ENCODE data around the gene SLC25A33.

The SLC25A33 gene

GRCh38 chr1:9589144-9589718 lies 50.0 kb downstream of the SLC25A33 start:
- H3K27me3 Mint-ChIP-seq = no peaks in the 10 kb centered on the region
- peaks cover 6% of the 10 kb centered on the region for H3K36me3 Mint-ChIP-seq (ENCODE audit: low read depth)
- H3K4me1 Mint-ChIP-seq (ENCODE audit: low read depth) = peaks cover 38% of the 10 kb centered on the region

DNA sequence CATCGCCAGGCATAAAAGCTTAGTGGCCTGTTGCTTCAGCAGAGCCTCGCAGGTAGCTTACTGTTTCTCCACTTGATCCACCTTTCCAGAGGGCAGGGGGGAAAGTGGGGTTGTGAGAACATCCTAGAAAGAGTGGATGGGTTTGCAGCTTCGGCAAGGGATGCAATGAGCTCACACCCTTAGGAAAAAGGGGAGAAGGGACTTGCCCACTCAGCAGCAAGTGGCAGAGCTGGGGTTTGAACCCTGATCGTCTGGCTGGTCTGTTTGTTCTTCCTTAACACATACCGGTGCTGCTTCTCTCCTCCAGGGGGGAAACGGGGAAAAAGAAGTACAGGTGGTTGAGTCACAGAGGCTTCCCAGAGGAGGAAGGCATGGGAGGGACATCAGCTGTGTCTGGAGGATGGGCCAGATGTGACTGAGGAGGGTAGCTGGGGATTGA lies 50.5 kb downstream of the SLC25A33 start:
- peaks cover 6% of the 10 kb centered on the region for H3K36me3 Mint-ChIP-seq (ENCODE audit: low read depth)
- no peaks in the 10 kb centered on the region for H3K9me3 Mint-ChIP-seq
- peaks cover 38% of the 10 kb centered on the region for H3K4me1 Mint-ChIP-seq (ENCODE audit: low read depth)
- peak overlapping the region; percentile 19 for H3K27ac Mint-ChIP-seq
- H3K27me3 Mint-ChIP-seq = no peaks in the 10 kb centered on the region
- H3K4me3 Mint-ChIP-seq = peak overlapping the region; percentile 86

More at GRCh38 chr1:9589144-9589718, 50.0 kb downstream of the SLC25A33 start:
- Mint-ChIP-seq H3K9me3 (no peaks in the 10 kb centered on the region), H3K4me3 (peak overlapping the region; percentile 86), H3K27ac (peak overlapping the region; percentile 19)

- Mint-ChIP-seq H3K4me3 (peak overlapping the region; percentile 86), H3K4me1 (ENCODE audit: low read depth) (peaks cover 38% of the 10 kb centered on the region), H3K9me3 (no peaks in the 10 kb centered on the region), H3K36me3 (ENCODE audit: low read depth) (peaks cover 6% of the 10 kb centered on the region), H3K27ac (peak overlapping the region; percentile 19), H3K27me3 (no peaks in the 10 kb centered on the region)
Measured at GRCh38 chr1:9590201-9590600, 50.9 kb downstream of the SLC25A33 start.

- no peaks in the 10 kb centered on the region for H3K27me3 Mint-ChIP-seq
- H3K9me3 Mint-ChIP-seq = no peaks in the 10 kb centered on the region
Measured at GRCh38 chr1:9590945-9591668, 51.8 kb downstream of the SLC25A33 start.

GRCh38 chr1:9591669-9592509 lies 52.6 kb downstream of the SLC25A33 start:
- H3K4me1 Mint-ChIP-seq (ENCODE audit: low read depth) = peaks cover 38% of the 10 kb centered on the region
- H3K9me3 Mint-ChIP-seq = no peaks in the 10 kb centered on the region

More at GRCh38 chr1:9590945-9591668, 51.8 kb downstream of the SLC25A33 start:
- H3K36me3 Mint-ChIP-seq (ENCODE audit: low read depth) = peaks cover 7% of the 10 kb centered on the region
- peak overlapping the region; percentile 86 for H3K4me3 Mint-ChIP-seq
- no peak overlapping the region for H3K27ac Mint-ChIP-seq
- H3K4me1 Mint-ChIP-seq (ENCODE audit: low read depth) = peaks cover 38% of the 10 kb centered on the region

DNA sequence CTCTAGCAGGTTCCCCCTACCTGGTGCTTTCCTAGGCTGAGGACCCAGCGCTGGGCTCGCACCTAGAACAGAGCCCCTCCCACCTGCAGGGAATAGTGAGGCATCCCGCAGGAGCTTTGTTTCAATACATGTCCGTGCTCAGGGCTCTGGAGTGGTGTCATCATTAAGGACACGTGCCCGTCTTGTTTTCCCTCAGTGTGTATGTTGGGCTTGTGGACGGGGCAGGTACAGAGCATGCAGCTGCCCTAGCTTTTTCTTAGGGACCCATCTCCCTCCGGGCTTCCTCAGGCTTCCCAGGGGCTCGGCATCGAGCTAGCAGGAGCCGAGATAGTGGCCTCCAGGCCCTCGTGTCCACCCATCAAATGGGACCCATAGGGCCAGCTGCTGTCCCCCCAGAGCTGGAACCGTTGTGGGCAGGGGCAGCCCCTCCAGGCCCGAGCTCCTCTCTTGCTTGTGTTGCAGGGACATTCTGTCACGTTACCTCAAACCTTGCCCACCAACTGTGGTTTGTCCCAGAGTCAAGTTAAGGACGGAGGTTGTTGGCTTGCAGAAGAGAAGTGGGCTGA lies 53.3 kb downstream of the SLC25A33 start:
- peaks cover 14% of the 10 kb centered on the region for H3K36me3 Mint-ChIP-seq (ENCODE audit: low read depth)
- H3K4me1 Mint-ChIP-seq (ENCODE audit: low read depth) = peaks cover 38% of the 10 kb centered on the region
- H3K9me3 Mint-ChIP-seq = no peaks in the 10 kb centered on the region
- H3K27me3 Mint-ChIP-seq = no peaks in the 10 kb centered on the region
- H3K27ac Mint-ChIP-seq = no peak overlapping the region
- no peak overlapping the region for H3K4me3 Mint-ChIP-seq

More at GRCh38 chr1:9591669-9592509, 52.6 kb downstream of the SLC25A33 start:
- H3K27ac Mint-ChIP-seq = no peak overlapping the region
- H3K36me3 Mint-ChIP-seq (ENCODE audit: low read depth) = peaks cover 14% of the 10 kb centered on the region
- H3K4me3 Mint-ChIP-seq = no peak overlapping the region
- H3K27me3 Mint-ChIP-seq = no peaks in the 10 kb centered on the region

DNA sequence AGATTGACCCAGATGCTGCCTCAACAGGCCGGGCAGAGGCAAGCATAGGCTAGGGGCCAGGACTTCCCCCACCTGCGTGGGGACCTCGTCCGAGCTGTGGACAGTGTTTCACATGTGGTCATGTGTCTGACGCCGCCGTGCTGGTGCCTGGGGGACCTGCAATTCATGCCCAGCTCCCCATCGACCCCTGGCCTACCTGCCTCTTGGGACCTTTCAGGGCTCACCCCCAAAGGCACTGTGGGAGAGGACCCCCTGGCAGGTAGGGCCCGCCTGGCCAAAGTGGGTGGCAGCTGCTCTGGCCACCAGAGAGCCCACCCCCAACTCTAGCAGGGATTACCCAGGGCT lies 53.9 kb downstream of the SLC25A33 start:
- Mint-ChIP-seq H3K36me3 (ENCODE audit: low read depth) (peaks cover 14% of the 10 kb centered on the region), H3K4me1 (ENCODE audit: low read depth) (peaks cover 36% of the 10 kb centered on the region), H3K4me3 (no peak overlapping the region), H3K27me3 (no peaks in the 10 kb centered on the region), H3K9me3 (no peaks in the 10 kb centered on the region), H3K27ac (no peak overlapping the region)

- Mint-ChIP-seq H3K4me3 (no peak overlapping the region), H3K9me3 (no peaks in the 10 kb centered on the region), H3K4me1 (ENCODE audit: low read depth) (peaks cover 33% of the 10 kb centered on the region), H3K27ac (no peak overlapping the region), H3K36me3 (ENCODE audit: low read depth) (peaks cover 14% of the 10 kb centered on the region), H3K27me3 (no peaks in the 10 kb centered on the region)
Measured at GRCh38 chr1:9593492-9594465, 54.5 kb downstream of the SLC25A33 start.

GRCh38 chr1:9594471-9595155 lies 55.3 kb downstream of the SLC25A33 start:
- Mint-ChIP-seq H3K9me3 (no peaks in the 10 kb centered on the region), H3K36me3 (ENCODE audit: low read depth) (peaks cover 15% of the 10 kb centered on the region), H3K27me3 (no peaks in the 10 kb centered on the region), H3K27ac (no peak overlapping the region), H3K4me3 (no peak overlapping the region), H3K4me1 (ENCODE audit: low read depth) (peaks cover 32% of the 10 kb centered on the region)

GRCh38 chr1:9595156-9595967 lies 56.1 kb downstream of the SLC25A33 start:
- H3K4me1 Mint-ChIP-seq (ENCODE audit: low read depth) = peaks cover 27% of the 10 kb centered on the region
- H3K4me3 Mint-ChIP-seq = no peak overlapping the region
- no peaks in the 10 kb centered on the region for H3K27me3 Mint-ChIP-seq
- peaks cover 20% of the 10 kb centered on the region for H3K36me3 Mint-ChIP-seq (ENCODE audit: low read depth)
- H3K27ac Mint-ChIP-seq = no peak overlapping the region
- no peaks in the 10 kb centered on the region for H3K9me3 Mint-ChIP-seq

- no peak overlapping the region for H3K27ac Mint-ChIP-seq
- peaks cover 21% of the 10 kb centered on the region for H3K4me1 Mint-ChIP-seq (ENCODE audit: low read depth)
- no peaks in the 10 kb centered on the region for H3K27me3 Mint-ChIP-seq
- H3K36me3 Mint-ChIP-seq (ENCODE audit: low read depth) = peaks cover 15% of the 10 kb centered on the region
- H3K4me3 Mint-ChIP-seq = no peak overlapping the region
- no peaks in the 10 kb centered on the region for H3K9me3 Mint-ChIP-seq
Measured at GRCh38 chr1:9595968-9596340, 56.7 kb downstream of the SLC25A33 start.

- Mint-ChIP-seq H3K27me3 (no peaks in the 10 kb centered on the region), H3K36me3 (ENCODE audit: low read depth) (peaks cover 14% of the 10 kb centered on the region), H3K4me3 (no peak overlapping the region), H3K4me1 (ENCODE audit: low read depth) (peaks cover 19% of the 10 kb centered on the region), H3K9me3 (no peaks in the 10 kb centered on the region), H3K27ac (no peak overlapping the region)
Measured at GRCh38 chr1:9596415-9597123, 57.3 kb downstream of the SLC25A33 start.
